B cell (primary cell): Measurements from ENCODE around the gene NUMB. TPM values are rescaled to one million over a fixed set of nuclear protein-coding genes. Genes with fewer than 3 reads are reported as not detected.
A peak's percentile ranks its signal among the peaks of the same experiment; 100 is the strongest.

Experiments used
- ATAC-seq: fragments of 200-7000 bp; cut with Tn5 transposase; one replicate; pipeline ENCODE4 v1.10.0; 2021; ENCODE audit warnings: low read depth, mild to moderate bottlenecking, moderate number of reproducible peaks, moderate library complexity
- CTCF ChIA-PET: fragments of 350-600 bp; sonication (Branson Sonifier 250); formaldehyde crosslinking; loops from one replicate; lab custom pipeline; 2021; ENCODE audit warnings: antibody characterized with exemption, inconsistent platforms; lab: Charles Lee
- POLR2A ChIA-PET: fragments of 350-600 bp; sonication (Branson Sonifier 250); formaldehyde crosslinking; loops from one replicate; lab custom pipeline; 2021; ENCODE audit warnings: antibody characterized with exemption; lab: Charles Lee
- DNase-seq: peaks from one replicate; pipeline ENCODE4 v3.0.0; 2013
- H2AFZ ChIP-seq: 2 replicates; pipeline ENCODE4 v1.6.1; 2012; ENCODE audit warnings: mild to moderate bottlenecking, low read depth, low read length; ENCODE audit not compliant: insufficient read depth, poor library complexity, severe bottlenecking
- H3K27ac ChIP-seq, 2 donors: 1 replicate in 1 of 2; 2 replicates in 1 of 2; pipeline ENCODE4 v1.5.1; 2012 to 2013; ENCODE audit warnings: low read length in 2 of 2, mild to moderate bottlenecking in 2 of 2, moderate library complexity in 1 of 2
- H3K27me3 ChIP-seq, 4 experiments: fragments of 200-600 bp in 1 of 4; sonication (generic) in 1 of 4; replicated peaks in 1 of 4; 1 replicate in 2 of 4; 2 replicates in 2 of 4; pipeline versions ENCODE4 v1.6.1 to v1.7.0; 2013 to 2016; ENCODE audit warnings: low read length in 3 of 4, mild to moderate bottlenecking in 2 of 4, mixed read lengths in 1 of 4, moderate library complexity in 1 of 4; ENCODE audit not compliant: insufficient read depth in 4 of 4, control insufficient read depth in 3 of 4; ENCODE audit errors: control extremely low read depth in 1 of 4
- H3K36me3 ChIP-seq, 2 experiments: replicated peaks in 1 of 2; 1 replicate in 1 of 2; 2 replicates in 1 of 2; pipeline versions ENCODE4 v1.6.1 to v1.7.1; 2013; ENCODE audit warnings: low read length in 1 of 2; ENCODE audit not compliant: insufficient read depth in 2 of 2, control insufficient read depth in 1 of 2; ENCODE audit errors: control extremely low read depth in 1 of 2, extremely low read depth in 1 of 2
- H3K4me1 ChIP-seq, 2 donors: fragments of 200-600 bp in 1 of 2; sonication (generic) in 1 of 2; 1 replicate in 1 of 2; 2 replicates in 1 of 2; pipeline versions ENCODE4 v1.5.1 to v1.6.1; 2013 to 2017; ENCODE audit warnings: low read length in 2 of 2; ENCODE audit not compliant: control insufficient read depth in 2 of 2, insufficient read depth in 2 of 2
- H3K4me2 ChIP-seq: replicated peaks from 2 replicates; pipeline ENCODE3; 2012; ENCODE audit warnings: mild to moderate bottlenecking, low read depth, low read length; ENCODE audit not compliant: poor library complexity, severe bottlenecking
- H3K4me3 ChIP-seq, 5 experiments: fragments of 200-600 bp in 1 of 5; sonication (generic) in 1 of 5; 1 replicate in 3 of 5; 2 replicates in 2 of 5; pipeline versions ENCODE4 v1.5.1 to v1.7.0; 2011 to 2016; ENCODE audit warnings: low read length in 4 of 5, mild to moderate bottlenecking in 4 of 5, low read depth in 2 of 5, control low read depth in 1 of 5, moderate library complexity in 1 of 5; ENCODE audit not compliant: insufficient read depth in 1 of 5; ENCODE audit errors: control extremely low read depth in 1 of 5, extremely low read depth in 1 of 5
- H3K79me2 ChIP-seq: fragments of 200-600 bp; sonication (generic); one replicate; pipeline ENCODE4 v1.6.0; 2016; ENCODE audit warnings: low read length; ENCODE audit not compliant: control insufficient read depth, insufficient read depth
- H3K9ac ChIP-seq: fragments of 200-600 bp; sonication (generic); 2 replicates; pipeline ENCODE4 v1.6.1; 2017; ENCODE audit warnings: mild to moderate bottlenecking, low read length, moderate library complexity
- H3K9me3 ChIP-seq, 3 donors: one replicate each; pipeline versions ENCODE4 v1.6.1 to v1.7.1; 2013; ENCODE audit warnings: low read length in 2 of 3; ENCODE audit not compliant: control insufficient read depth in 2 of 3, insufficient read depth in 1 of 3; ENCODE audit errors: control extremely low read depth in 1 of 3
- H4K20me1 ChIP-seq: 2 replicates; pipeline ENCODE4 v1.6.0; 2012; ENCODE audit warnings: mild to moderate bottlenecking, low read length; ENCODE audit not compliant: insufficient read depth, control insufficient read depth, poor library complexity, severe bottlenecking
- H3K27ac Mint-ChIP-seq: one replicate; pipeline ENCODE4 v1.8.0; 2021; ENCODE audit warnings: mixed read lengths
- H3K27me3 Mint-ChIP-seq: one replicate; pipeline ENCODE4 v1.8.0; 2021; ENCODE audit warnings: mixed read lengths
- H3K4me1 Mint-ChIP-seq: one replicate; pipeline ENCODE4 v1.8.0; 2021; ENCODE audit warnings: mixed read lengths
- H3K4me3 Mint-ChIP-seq: one replicate; pipeline ENCODE4 v1.8.0; 2021; ENCODE audit warnings: mixed read lengths
- H3K9me3 Mint-ChIP-seq: one replicate; pipeline ENCODE4 v1.8.0; 2022; ENCODE audit warnings: mixed read lengths; ENCODE audit not compliant: insufficient read depth
- EZH2 ChIP-seq: IDR thresholded peaks from 2 replicates; pipeline ENCODE4 v1.6.1; 2012; ENCODE audit warnings: borderline replicate concordance, low read depth, mild to moderate bottlenecking, moderate library complexity, low read length; ENCODE audit not compliant: insufficient read depth, poor library complexity, severe bottlenecking
- WGBS: methylation state at CpG from one replicate; pipeline ENCODE4 v1.1.5; 2013; ENCODE audit warnings: missing lambda C conversion rate; ENCODE audit not compliant: insufficient coverage; 5-methylcytosine and 5-hydroxymethylcytosine counted together
- intact Hi-C: fragments of 100-400 bp; cut with micrococcal nuclease; formaldehyde crosslinking; loops from one replicate; pipeline ENCODE4 v1.10.0; 2022
- polyA plus RNA-seq: library from polyadenylated mRNA; depleted of rRNA; stranded (reverse); fragments of >200 nt; gene quantifications from 2 replicates; pipeline ENCODE4 v1.2.3, GENCODE V29; 2012
- total RNA-seq, 2 donors: library from RNA; stranded (reverse); fragments of 120-200 nt in 1 of 2; gene quantifications; 1 replicate in 1 of 2; 2 replicates in 1 of 2; pipeline versions ENCODE4 v1.2.3 to v1.2.4, GENCODE V29; 2013 to 2022
- TF ChIP-seq, protein P1 (sequence below): fragments of 200-600 bp; IDR thresholded peaks from one replicate; pipeline ENCODE4 v1.8.0; 2022; ENCODE audit warnings: antibody characterized with exemption, mild to moderate bottlenecking

NUMB gene
- total and polyA plus RNA-seq, 2 donors (not counting 1 experiment from before 2014, with no cell fraction given): 63.4 to 102 TPM

DNA sequence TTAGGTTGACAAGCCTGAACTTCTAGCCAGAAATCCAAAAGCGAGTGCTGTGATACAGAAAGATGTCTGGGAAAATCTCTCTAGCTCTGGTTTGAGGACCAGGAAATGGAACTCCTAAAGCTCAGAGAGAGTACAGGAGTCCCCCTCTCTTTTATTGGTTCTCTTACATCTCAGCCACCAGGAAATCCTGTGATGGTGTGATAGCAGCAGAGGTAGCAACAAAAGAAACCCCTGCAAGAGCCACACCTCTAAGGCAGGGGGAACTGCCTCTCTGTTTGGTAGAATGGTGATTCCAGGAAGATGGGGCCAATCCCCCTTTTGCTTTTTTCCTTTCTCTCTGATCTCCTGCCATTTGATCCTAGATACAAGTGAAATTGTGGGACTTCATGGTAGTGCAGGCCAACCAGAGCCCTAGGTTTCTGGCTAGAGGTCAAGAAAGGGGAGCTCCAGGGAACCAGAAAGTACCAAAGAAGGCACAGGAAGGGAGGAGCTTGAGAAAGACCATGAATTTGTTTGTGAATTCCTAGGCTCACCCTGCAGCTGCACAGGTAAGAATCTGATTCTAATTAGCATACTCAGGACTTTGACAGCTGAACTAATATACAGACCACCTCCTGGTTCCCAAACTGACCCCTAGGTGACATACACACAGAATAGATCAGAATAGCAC lies 132.6 kb downstream of the NUMB start:
- ChIA-PET POLR2A (no interaction called here), CTCF (interaction anchor here (0.6 to 2.2 kb wide), 4 partner anchors 30 to 145 kb away, joined by 3 to 11 read pairs (median 3); no protein-coding TSS in a partner anchor)
- Histone ChIP-seq H3K27me3 (no peaks in the 10 kb centered on the region), H2AFZ (no peak overlapping the region), H3K4me1 (peaks cover 7 to 10% of the 10 kb centered on the region in 2 donors), H3K36me3 (peaks cover 2 to 14% of the 10 kb centered on the region in 2 experiments), H4K20me1 (peaks cover 19% of the 10 kb centered on the region), H3K79me2 (peaks cover 8% of the 10 kb centered on the region), H3K27ac (peak overlapping the region in 1 of 2 donors; percentile 13), H3K4me3 (no peak overlapping the region), H3K4me2 (no peak overlapping the region), H3K9me3 (no peaks in the 10 kb centered on the region), H3K9ac (no peak overlapping the region)
- TF ChIP-seq EZH2: no peak
- TF ChIP-seq, protein P1, sequence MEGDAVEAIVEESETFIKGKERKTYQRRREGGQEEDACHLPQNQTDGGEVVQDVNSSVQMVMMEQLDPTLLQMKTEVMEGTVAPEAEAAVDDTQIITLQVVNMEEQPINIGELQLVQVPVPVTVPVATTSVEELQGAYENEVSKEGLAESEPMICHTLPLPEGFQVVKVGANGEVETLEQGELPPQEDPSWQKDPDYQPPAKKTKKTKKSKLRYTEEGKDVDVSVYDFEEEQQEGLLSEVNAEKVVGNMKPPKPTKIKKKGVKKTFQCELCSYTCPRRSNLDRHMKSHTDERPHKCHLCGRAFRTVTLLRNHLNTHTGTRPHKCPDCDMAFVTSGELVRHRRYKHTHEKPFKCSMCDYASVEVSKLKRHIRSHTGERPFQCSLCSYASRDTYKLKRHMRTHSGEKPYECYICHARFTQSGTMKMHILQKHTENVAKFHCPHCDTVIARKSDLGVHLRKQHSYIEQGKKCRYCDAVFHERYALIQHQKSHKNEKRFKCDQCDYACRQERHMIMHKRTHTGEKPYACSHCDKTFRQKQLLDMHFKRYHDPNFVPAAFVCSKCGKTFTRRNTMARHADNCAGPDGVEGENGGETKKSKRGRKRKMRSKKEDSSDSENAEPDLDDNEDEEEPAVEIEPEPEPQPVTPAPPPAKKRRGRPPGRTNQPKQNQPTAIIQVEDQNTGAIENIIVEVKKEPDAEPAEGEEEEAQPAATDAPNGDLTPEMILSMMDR: no peak
- Mint-ChIP-seq H3K27me3 (no peaks in the 10 kb centered on the region), H3K9me3 (no peaks in the 10 kb centered on the region), H3K4me3 (no peak overlapping the region), H3K27ac (no peak overlapping the region), H3K4me1 (peaks cover 27% of the 10 kb centered on the region)
- intact Hi-C loops: no loop called here
- WGBS: no CpG with 5 or more reads among the region's 1 CpG
- DNase-seq (no peak), ATAC-seq (no peak)

DNA sequence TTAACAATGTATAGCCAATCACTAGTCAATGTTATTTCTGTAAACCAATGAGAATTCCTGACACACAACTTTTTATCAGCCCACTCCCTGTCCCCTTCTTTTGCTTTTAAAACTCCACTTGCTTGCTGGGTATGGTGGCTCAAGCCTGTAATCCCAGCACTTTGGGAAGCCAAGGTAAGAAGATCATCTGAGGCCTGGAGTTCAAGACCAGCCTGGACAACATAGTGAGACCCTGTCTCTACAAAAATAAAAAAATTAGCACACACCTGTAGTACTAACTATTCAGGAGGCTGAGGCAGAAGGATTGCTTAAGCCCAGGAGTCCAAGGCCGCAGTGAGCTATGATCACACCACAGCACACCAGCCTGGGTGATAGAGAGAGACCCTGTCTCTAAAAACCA lies 133.3 kb downstream of the NUMB start:
- H3K27ac ChIP-seq: no peak overlapping the region
- DNase-seq (no peak), ATAC-seq (no peak)
- ChIA-PET CTCF (interaction anchor here (2.2 kb wide), 1 partner anchor 146 kb away, joined by 11 read pairs; no protein-coding TSS in a partner anchor), POLR2A (no interaction called here)
- peaks cover 24% of the 10 kb centered on the region for H3K4me1 Mint-ChIP-seq
- intact Hi-C loops: no loop called here
- no peaks in the 10 kb centered on the region for H3K9me3 Mint-ChIP-seq
- no peaks in the 10 kb centered on the region for H3K27me3 Mint-ChIP-seq
- no peak overlapping the region for H2AFZ ChIP-seq
- peaks cover 17% of the 10 kb centered on the region for H4K20me1 ChIP-seq
- H3K27me3 ChIP-seq: no peaks in the 10 kb centered on the region
- WGBS: no CpG with 5 or more reads among the region's 1 CpG
- no peaks in the 10 kb centered on the region for H3K9me3 ChIP-seq
- H3K4me3 Mint-ChIP-seq: no peak overlapping the region
- no peak overlapping the region for H3K4me3 ChIP-seq
- H3K27ac Mint-ChIP-seq: no peak overlapping the region
- H3K9ac ChIP-seq: no peak overlapping the region
- H3K36me3 ChIP-seq: peaks cover 2 to 14% of the 10 kb centered on the region in 2 experiments
- H3K79me2 ChIP-seq: peaks cover 7% of the 10 kb centered on the region
- no peak overlapping the region for H3K4me2 ChIP-seq
- peaks cover 7 to 10% of the 10 kb centered on the region in 2 donors for H3K4me1 ChIP-seq
- TF ChIP-seq, protein P1: no peak
- TF ChIP-seq EZH2: no peak
